K562 (cell line): ENCODE data around the gene CYP11A1. TPM values are rescaled to one million over a fixed set of nuclear protein-coding genes. Genes with fewer than 3 reads are reported as not detected.

Source experiments
- ETV1 ChIP-seq: fragments of 450-650 bp; conservative IDR thresholded peaks from 2 replicates; pipeline ENCODE4 v1.6.1; 2016; ENCODE audit warnings: missing genetic modification characterization, control low read depth, low read depth, missing compliant biosample characterization
- GABPA ChIP-seq: fragments of 200-800 bp; sonication (Bioruptor generic); conservative IDR thresholded peaks from 2 replicates; pipeline ENCODE4 v1.6.1; 2016; ENCODE audit warnings: low read depth, missing genetic modification characterization, missing compliant biosample characterization
- HIVEP1 ChIP-seq: fragments of 250-450 bp; sonication (Bioruptor Pico); IDR thresholded peaks from 2 replicates; pipeline ENCODE4 v1.4.0; 2020; ENCODE audit warnings: mild to moderate bottlenecking
- ILK ChIP-seq: fragments of 450-650 bp; IDR thresholded peaks from 2 replicates; pipeline ENCODE4 v1.6.1; 2016; ENCODE audit warnings: missing genetic modification characterization, low read depth, mild to moderate bottlenecking, missing compliant biosample characterization, moderate library complexity, borderline replicate concordance
- KAT7 ChIP-seq: sonication (generic); formaldehyde crosslinking; IDR thresholded peaks from 2 replicates; pipeline ENCODE4 v1.8.0; 2022; ENCODE audit warnings: missing genetic modification reagents, mild to moderate bottlenecking, borderline replicate concordance
- POLR2AphosphoS5 ChIP-seq: IDR thresholded peaks from 2 replicates; pipeline ENCODE4 v1.6.1; 2011; ENCODE audit warnings: mild to moderate bottlenecking, low read depth, low read length, moderate library complexity; ENCODE audit not compliant: control insufficient read depth, insufficient read depth
- RBBP5 ChIP-seq: fragments of 200-600 bp; sonication (generic); IDR thresholded peaks from 2 replicates; pipeline ENCODE4 v1.6.1; 2012; ENCODE audit warnings: borderline replicate concordance, mild to moderate bottlenecking, low read length, control low read depth, inconsistent platforms; ENCODE audit not compliant: insufficient read depth, poor library complexity, severe bottlenecking
- RBM17 ChIP-seq: fragments of 200-400 bp; formaldehyde crosslinking; IDR thresholded peaks from 2 replicates; pipeline ENCODE4 v1.6.1; 2017; ENCODE audit warnings: low read depth, mild to moderate bottlenecking, low read length, borderline replicate concordance
- SP2 ChIP-seq: IDR thresholded peaks from 2 replicates; pipeline ENCODE4 v1.6.1; 2011; ENCODE audit warnings: mild to moderate bottlenecking, low read depth, low read length, moderate library complexity; ENCODE audit not compliant: poor library complexity, severe bottlenecking; ENCODE audit errors: extremely low read depth
- TAF9B ChIP-seq: fragments of 450-650 bp; IDR thresholded peaks from 2 replicates; pipeline ENCODE4 v1.6.1; 2018; ENCODE audit warnings: mild to moderate bottlenecking; ENCODE audit not compliant: partially characterized antibody
- TBL1XR1 ChIP-seq, 2 experiments: IDR thresholded peaks; 2 replicates each; pipeline ENCODE4 v1.6.1; 2012; ENCODE audit warnings: improper control_type of control experiment in 2 of 2, low read length in 2 of 2, mild to moderate bottlenecking in 1 of 2
- TRIM24 ChIP-seq, 2 experiments: fragments of 450-650 bp; IDR thresholded peaks; 2 replicates each; pipeline ENCODE4 v1.6.1; 2016
- XRCC4 ChIP-seq: IDR thresholded peaks from one replicate; pipeline ENCODE4 v1.6.1; 2011; ENCODE audit not compliant: insufficient read depth, insufficient read length; ENCODE audit errors: extremely low read depth
- ZNF224 ChIP-seq: sonication (generic); formaldehyde crosslinking; IDR thresholded peaks from 2 replicates; pipeline ENCODE4 v1.8.0; 2022; ENCODE audit warnings: mild to moderate bottlenecking, missing genetic modification reagents
- ZNF263 ChIP-seq: sonication (generic); formaldehyde crosslinking; IDR thresholded peaks from 2 replicates; pipeline ENCODE4 v1.8.0; 2022; ENCODE audit warnings: mild to moderate bottlenecking, missing genetic modification reagents, borderline replicate concordance
- ZNF347 ChIP-seq: fragments of 450-650 bp; formaldehyde crosslinking; IDR thresholded peaks from 2 replicates; pipeline ENCODE4 v1.4.0; 2020; ENCODE audit warnings: low read depth, mild to moderate bottlenecking, moderate library complexity
- polyA plus RNA-seq, 8 experiments: library from polyadenylated mRNA; depleted of rRNA in 4 of 8; stranded (reverse) in 5 of 8; unstranded in 3 of 8; fragments of >200 nt; fragmentation: Nextera tagmentation in 2 of 8; fragmentation: Illumina TruSeq in 1 of 8; extraction: Ambion mirVana in 2 of 8; extraction: Trizol in 1 of 8; gene quantifications; 2 replicates each; pipeline versions ENCODE4 v1.2.1 to v1.2.3, GENCODE V29; 2011 to 2014; ENCODE audit warnings: inconsistent platforms in 1 of 8, missing spikeins in 1 of 8
- total RNA-seq, 7 experiments: library from RNA; depleted of rRNA in 6 of 7; stranded (reverse); fragments of >200 nt in 6 of 7; fragmentation: Illumina TruSeq in 2 of 7; extraction: Trizol in 2 of 7; gene quantifications; 2 replicates each; pipeline versions ENCODE4 v1.2.1 to v1.2.3, GENCODE V29; 2011 to 2021; ENCODE audit warnings: low replicate concordance in 1 of 7
- TF ChIP-seq, protein P1 (sequence below), 3 experiments: IDR thresholded peaks in 2 of 3; conservative IDR thresholded peaks in 1 of 3; 2 replicates each; pipeline ENCODE4 v1.5.1; 2011 to 2012; ENCODE audit warnings: low read length in 3 of 3, mild to moderate bottlenecking in 3 of 3, control low read depth in 2 of 3, improper control_type of control experiment in 1 of 3, inconsistent platforms in 1 of 3, low read depth in 1 of 3, mixed read lengths in 1 of 3, moderate library complexity in 1 of 3; ENCODE audit not compliant: insufficient read depth in 2 of 3
- TF ChIP-seq, protein P2 (sequence below): fragments of 250-450 bp; sonication (Bioruptor Pico); IDR thresholded peaks from 2 replicates; pipeline ENCODE4 v1.5.0; 2020; ENCODE audit warnings: mild to moderate bottlenecking
- TF ChIP-seq, protein P3 (sequence below): fragments of 250-450 bp; sonication (Bioruptor Pico); IDR thresholded peaks from 2 replicates; pipeline ENCODE4 v1.9.0; 2021; ENCODE audit warnings: mild to moderate bottlenecking
- TF ChIP-seq, protein P4 (sequence below): fragments of 450-650 bp; IDR thresholded peaks from 2 replicates; pipeline ENCODE4 v1.6.1; 2016; ENCODE audit warnings: low read depth, mild to moderate bottlenecking, moderate library complexity
- TF ChIP-seq, protein P5 (sequence below): fragments of 450-650 bp; formaldehyde crosslinking; IDR thresholded peaks from 2 replicates; pipeline ENCODE4 v1.4.0; 2022; ENCODE audit warnings: missing genetic modification characterization

The CYP11A1 gene
- total and polyA plus RNA-seq, 9 of the 15 experiments (the other 6 are each of a cell fraction or from before 2014, with no cell fraction given) = 0.06 to 0.24 (median 0.10) TPM; not detected in 4

DNA sequence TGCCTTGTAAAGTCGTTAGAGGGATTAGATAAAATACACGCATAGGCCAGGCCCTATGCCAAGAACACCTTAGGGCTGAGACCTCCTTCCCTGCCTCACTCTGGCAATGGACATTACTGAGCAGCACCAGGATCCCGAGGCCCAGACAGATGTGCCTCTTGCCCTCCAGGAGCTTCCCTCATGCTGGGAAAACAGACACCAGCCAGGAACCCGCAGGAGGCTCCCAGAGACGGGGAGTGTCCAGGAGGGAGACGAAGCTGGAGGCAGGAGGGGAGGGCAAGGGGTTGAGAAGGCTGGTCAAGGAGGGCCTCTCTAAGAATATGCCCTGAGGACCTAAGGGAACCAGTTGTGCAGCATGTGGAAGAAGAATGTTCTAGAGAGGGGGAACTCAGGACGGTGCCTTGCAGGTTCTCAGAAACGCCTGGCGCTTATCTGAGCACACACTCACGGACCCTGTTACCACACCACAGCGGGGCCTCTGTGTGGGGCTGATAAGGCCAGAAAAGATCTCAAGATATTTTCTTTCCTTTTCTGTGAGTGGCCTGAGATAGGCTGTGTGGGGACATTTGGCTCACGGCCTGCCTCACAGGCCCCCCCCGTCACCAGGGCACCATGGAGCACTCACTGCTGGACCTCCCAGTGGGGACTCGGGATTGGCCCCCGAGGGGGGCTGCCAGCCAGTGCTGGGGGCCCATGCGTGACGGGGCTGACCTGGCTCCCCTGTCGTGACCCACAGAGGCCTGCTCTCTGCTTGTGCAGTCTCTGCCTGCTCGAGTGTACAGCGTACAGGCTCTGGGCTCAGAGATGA lies 22.0 kb upstream of the CYP11A1 start (continued):
- TF ChIP-seq, protein P1, sequence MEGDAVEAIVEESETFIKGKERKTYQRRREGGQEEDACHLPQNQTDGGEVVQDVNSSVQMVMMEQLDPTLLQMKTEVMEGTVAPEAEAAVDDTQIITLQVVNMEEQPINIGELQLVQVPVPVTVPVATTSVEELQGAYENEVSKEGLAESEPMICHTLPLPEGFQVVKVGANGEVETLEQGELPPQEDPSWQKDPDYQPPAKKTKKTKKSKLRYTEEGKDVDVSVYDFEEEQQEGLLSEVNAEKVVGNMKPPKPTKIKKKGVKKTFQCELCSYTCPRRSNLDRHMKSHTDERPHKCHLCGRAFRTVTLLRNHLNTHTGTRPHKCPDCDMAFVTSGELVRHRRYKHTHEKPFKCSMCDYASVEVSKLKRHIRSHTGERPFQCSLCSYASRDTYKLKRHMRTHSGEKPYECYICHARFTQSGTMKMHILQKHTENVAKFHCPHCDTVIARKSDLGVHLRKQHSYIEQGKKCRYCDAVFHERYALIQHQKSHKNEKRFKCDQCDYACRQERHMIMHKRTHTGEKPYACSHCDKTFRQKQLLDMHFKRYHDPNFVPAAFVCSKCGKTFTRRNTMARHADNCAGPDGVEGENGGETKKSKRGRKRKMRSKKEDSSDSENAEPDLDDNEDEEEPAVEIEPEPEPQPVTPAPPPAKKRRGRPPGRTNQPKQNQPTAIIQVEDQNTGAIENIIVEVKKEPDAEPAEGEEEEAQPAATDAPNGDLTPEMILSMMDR (IDR thresholded peaks at IDR 0.05 in 2 of 3, conservative IDR thresholded peaks at IDR 0.05 in 1 of 3; ENCODE audit: insufficient read depth in 2 of 3, low read depth in 1 of 3, low read length in 3 of 3) = no peak
- TF ChIP-seq, protein P2, sequence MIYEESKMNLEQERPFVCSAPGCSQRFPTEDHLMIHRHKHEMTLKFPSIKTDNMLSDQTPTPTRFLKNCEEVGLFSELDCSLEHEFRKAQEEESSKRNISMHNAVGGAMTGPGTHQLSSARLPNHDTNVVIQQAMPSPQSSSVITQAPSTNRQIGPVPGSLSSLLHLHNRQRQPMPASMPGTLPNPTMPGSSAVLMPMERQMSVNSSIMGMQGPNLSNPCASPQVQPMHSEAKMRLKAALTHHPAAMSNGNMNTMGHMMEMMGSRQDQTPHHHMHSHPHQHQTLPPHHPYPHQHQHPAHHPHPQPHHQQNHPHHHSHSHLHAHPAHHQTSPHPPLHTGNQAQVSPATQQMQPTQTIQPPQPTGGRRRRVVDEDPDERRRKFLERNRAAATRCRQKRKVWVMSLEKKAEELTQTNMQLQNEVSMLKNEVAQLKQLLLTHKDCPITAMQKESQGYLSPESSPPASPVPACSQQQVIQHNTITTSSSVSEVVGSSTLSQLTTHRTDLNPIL (CRISPR knock-in tag) = peak; percentile 80
- TF ChIP-seq, protein P3, sequence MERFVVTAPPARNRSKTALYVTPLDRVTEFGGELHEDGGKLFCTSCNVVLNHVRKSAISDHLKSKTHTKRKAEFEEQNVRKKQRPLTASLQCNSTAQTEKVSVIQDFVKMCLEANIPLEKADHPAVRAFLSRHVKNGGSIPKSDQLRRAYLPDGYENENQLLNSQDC (CRISPR knock-in tag) = 0 out of 2 replicates have a peak, but pooled peaks have one; percentile 86
- TF ChIP-seq HIVEP1 (CRISPR knock-in tag) = peak; percentile 92; the same call in 1 of the 2 replicates
- TF ChIP-seq POLR2AphosphoS5 = peak; percentile 99
- TF ChIP-seq ZNF224 = no peak
- TF ChIP-seq ETV1 (tag) = peak; percentile 81
- TF ChIP-seq ZNF347 (CRISPR knock-in tag) = no peak
- no peak; the same call in 1 of the 2 replicates for TF ChIP-seq GABPA (tag)
- TF ChIP-seq, protein P4, sequence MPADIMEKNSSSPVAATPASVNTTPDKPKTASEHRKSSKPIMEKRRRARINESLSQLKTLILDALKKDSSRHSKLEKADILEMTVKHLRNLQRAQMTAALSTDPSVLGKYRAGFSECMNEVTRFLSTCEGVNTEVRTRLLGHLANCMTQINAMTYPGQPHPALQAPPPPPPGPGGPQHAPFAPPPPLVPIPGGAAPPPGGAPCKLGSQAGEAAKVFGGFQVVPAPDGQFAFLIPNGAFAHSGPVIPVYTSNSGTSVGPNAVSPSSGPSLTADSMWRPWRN = peak; percentile 94
- peak; percentile 98 to 99 for TF ChIP-seq TRIM24 (IDR thresholded peaks at IDR 0.05)
- TF ChIP-seq TBL1XR1 (IDR thresholded peaks at IDR 0.05; ENCODE audit: low read length in 2 of 2) = peak; percentile 85 to 99; a peak in 3 of 4 replicates
- TF ChIP-seq XRCC4 = no peak
- TF ChIP-seq, protein P5, sequence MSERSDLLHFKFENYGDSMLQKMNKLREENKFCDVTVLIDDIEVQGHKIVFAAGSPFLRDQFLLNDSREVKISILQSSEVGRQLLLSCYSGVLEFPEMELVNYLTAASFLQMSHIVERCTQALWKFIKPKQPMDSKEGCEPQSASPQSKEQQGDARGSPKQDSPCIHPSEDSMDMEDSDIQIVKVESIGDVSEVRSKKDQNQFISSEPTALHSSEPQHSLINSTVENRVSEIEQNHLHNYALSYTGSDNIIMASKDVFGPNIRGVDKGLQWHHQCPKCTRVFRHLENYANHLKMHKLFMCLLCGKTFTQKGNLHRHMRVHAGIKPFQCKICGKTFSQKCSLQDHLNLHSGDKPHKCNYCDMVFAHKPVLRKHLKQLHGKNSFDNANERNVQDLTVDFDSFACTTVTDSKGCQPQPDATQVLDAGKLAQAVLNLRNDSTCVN (CRISPR knock-in tag) = peak; percentile 53; the same call in 1 of the 2 replicates
- TF ChIP-seq ZNF263 (CRISPR knock-in tag) = peak; percentile 72
- no peak for TF ChIP-seq SP2
- no peak for TF ChIP-seq ILK (tag)
- peak; percentile 96 for TF ChIP-seq KAT7 (CRISPR knock-in tag)
- no peak for TF ChIP-seq TAF9B
- peak; percentile 85 for TF ChIP-seq RBBP5
- no peak for TF ChIP-seq RBM17
